ENCODE data around the gene DYRK1B.

DYRK1B gene

DNA sequence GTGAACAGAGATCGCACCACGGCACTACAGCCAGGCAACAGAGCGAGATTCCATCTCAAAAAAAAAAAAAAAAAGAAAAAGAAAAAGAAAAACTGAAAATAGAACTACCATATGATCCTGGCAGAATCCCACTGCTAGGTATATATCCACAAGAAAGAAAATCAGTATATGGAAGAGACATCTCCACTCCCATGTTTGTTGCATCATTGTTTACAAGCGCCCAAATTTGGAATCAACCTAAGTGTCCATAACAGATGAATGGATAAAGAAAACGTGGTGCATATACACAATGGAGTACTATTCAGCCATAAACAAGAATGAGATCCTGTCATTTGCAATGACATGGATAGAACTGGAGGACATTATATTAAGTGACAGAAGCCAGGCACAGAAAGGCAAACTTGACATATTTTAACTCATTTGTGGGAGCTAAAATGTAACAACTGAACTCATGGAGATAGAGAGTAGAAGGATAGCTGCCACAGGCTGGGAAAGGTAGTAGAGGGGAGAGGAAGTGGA lies 26.1 kb downstream of the DYRK1B start:
- Histone ChIP-seq H3K14ac (ENCODE audit: low read length in 2 of 2) (no peak overlapping the region), H2BK120ac (ENCODE audit: low read depth, low read length) (no peak overlapping the region), H2BK15ac (ENCODE audit: low read depth, poor library complexity, severe bottlenecking) (no peak overlapping the region), H2AFZ (ENCODE audit: low read depth, low read length) (no peak overlapping the region), H4K91ac (ENCODE audit: low read length) (no peak overlapping the region), H3K27ac (ENCODE audit: low read length, poor library complexity, severe bottlenecking) (no peak overlapping the region), H2BK12ac (ENCODE audit: low read length in 2 of 2) (no peak overlapping the region), H4K8ac (ENCODE audit: low read length) (no peak overlapping the region), H3K27me3 (ENCODE audit: control insufficient read depth in 1 of 2, insufficient read depth in 1 of 2, low read length in 2 of 2) (peaks cover 8 to 15% of the 10 kb centered on the region in 2 experiments), H3K4me1 (ENCODE audit: control insufficient read depth, insufficient read depth, low read depth, low read length) (no peaks in the 10 kb centered on the region), H3K23ac (ENCODE audit: low read length in 2 of 2) (no peak overlapping the region), H3K9me3 (ENCODE audit: control insufficient read depth, low read length) (peaks cover 6% of the 10 kb centered on the region), H3K4me3 (ENCODE audit: insufficient read depth in 1 of 2, low read depth in 1 of 2, low read length in 2 of 2) (no peak overlapping the region), H2AK5ac (ENCODE audit: low read length, severe bottlenecking) (no peak overlapping the region), H3K79me1 (replicated peaks; ENCODE audit: low read length, poor library complexity, severe bottlenecking) (no peaks in the 10 kb centered on the region), H3K36me3 (ENCODE audit: control insufficient read depth in 1 of 2, insufficient read depth in 2 of 2, low read depth in 1 of 2, low read length in 2 of 2) (no peaks in the 10 kb centered on the region), H2BK5ac (ENCODE audit: low read depth, low read length, poor library complexity, severe bottlenecking) (no peak overlapping the region), H3K4ac (ENCODE audit: low read depth in 1 of 2, low read length in 2 of 2) (no peak overlapping the region), H3K18ac (ENCODE audit: low read depth in 1 of 2, low read length in 2 of 2) (no peak overlapping the region), H3K4me2 (ENCODE audit: low read length, poor library complexity, severe bottlenecking) (no peak overlapping the region), H3K9ac (ENCODE audit: low read length) (no peak overlapping the region)
- 20% methylated on average over 1 of the region's 5 CpGs for WGBS
- no peak for DNase-seq

DNA sequence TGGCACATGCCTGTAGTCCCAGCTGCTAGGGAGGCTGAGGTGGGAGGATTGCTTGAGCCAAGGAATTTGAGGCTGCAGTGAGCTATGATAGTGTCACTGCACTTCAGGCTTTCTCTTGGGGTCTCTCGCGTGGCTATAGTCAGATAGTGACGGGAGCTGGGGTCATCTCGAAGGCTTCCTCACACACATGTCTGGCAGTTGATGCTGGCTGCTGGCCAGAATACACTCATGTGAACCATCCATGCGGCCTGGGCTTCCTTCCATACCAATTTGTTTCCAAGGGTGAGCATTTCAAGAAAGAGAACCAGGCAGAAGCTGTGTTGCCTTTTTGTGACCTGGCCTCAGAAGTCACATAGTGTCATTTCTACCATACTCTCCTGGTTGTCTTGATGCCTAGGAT lies 28.9 kb downstream of the DYRK1B start:
- no peak overlapping the region for H2BK120ac ChIP-seq (ENCODE audit: low read depth, low read length)
- H3K23ac ChIP-seq (ENCODE audit: low read length in 2 of 2) = no peak overlapping the region
- H3K14ac ChIP-seq (ENCODE audit: low read length in 2 of 2) = no peak overlapping the region
- no peak overlapping the region for H2AFZ ChIP-seq (ENCODE audit: low read depth, low read length)
- no peaks in the 10 kb centered on the region for H3K36me3 ChIP-seq (ENCODE audit: control insufficient read depth in 1 of 2, insufficient read depth in 2 of 2, low read depth in 1 of 2, low read length in 2 of 2)
- no peak overlapping the region for H3K27ac ChIP-seq (ENCODE audit: low read length, poor library complexity, severe bottlenecking)
- no peak overlapping the region for H3K9ac ChIP-seq (ENCODE audit: low read length)
- H3K4me1 ChIP-seq (ENCODE audit: control insufficient read depth, insufficient read depth, low read depth, low read length) = no peaks in the 10 kb centered on the region
- peaks cover 20 to 22% of the 10 kb centered on the region in 2 experiments for H3K27me3 ChIP-seq (ENCODE audit: control insufficient read depth in 1 of 2, insufficient read depth in 1 of 2, low read length in 2 of 2)
- no peak overlapping the region for H2AK5ac ChIP-seq (ENCODE audit: low read length, severe bottlenecking)
- H3K4me3 ChIP-seq (ENCODE audit: insufficient read depth in 1 of 2, low read depth in 1 of 2, low read length in 2 of 2) = no peak overlapping the region
- H2BK15ac ChIP-seq (ENCODE audit: low read depth, poor library complexity, severe bottlenecking) = no peak overlapping the region
- no peak overlapping the region for H3K18ac ChIP-seq (ENCODE audit: low read depth in 1 of 2, low read length in 2 of 2)
- H3K79me1 ChIP-seq (replicated peaks; ENCODE audit: low read length, poor library complexity, severe bottlenecking) = no peaks in the 10 kb centered on the region
- 85% methylated on average over 5 of the region's 5 CpGs for WGBS
- H4K8ac ChIP-seq (ENCODE audit: low read length) = no peak overlapping the region
- peaks cover 6% of the 10 kb centered on the region for H3K9me3 ChIP-seq (ENCODE audit: control insufficient read depth, low read length)
- H4K91ac ChIP-seq (ENCODE audit: low read length) = no peak overlapping the region
- no peak overlapping the region for H2BK12ac ChIP-seq (ENCODE audit: low read length in 2 of 2)
- no peak overlapping the region for H2BK5ac ChIP-seq (ENCODE audit: low read depth, low read length, poor library complexity, severe bottlenecking)
- no peak overlapping the region for H3K4me2 ChIP-seq (ENCODE audit: low read length, poor library complexity, severe bottlenecking)
- H3K4ac ChIP-seq (ENCODE audit: low read depth in 1 of 2, low read length in 2 of 2) = no peak overlapping the region
- no peak for DNase-seq

DNA sequence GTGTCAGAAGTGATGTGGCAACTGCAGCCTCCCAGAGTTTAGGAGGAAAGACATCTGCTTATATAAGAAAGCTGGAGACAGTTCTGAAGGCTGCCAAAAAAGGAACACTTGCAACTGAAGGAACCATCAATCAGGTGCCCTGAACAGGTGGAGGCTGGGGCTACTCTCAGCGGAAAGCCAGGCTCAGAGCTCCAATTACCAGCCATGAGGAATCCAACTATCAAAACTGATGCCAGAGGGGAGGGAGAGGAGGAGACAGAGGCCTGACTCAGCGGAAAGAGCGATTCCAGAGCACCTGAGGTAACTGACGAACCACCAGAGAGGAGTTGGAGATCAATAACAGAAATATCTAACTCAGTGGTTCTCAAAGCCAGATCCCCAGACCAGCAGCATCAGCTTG lies 31.0 kb downstream of the DYRK1B start:
- Histone ChIP-seq H3K4me2 (ENCODE audit: low read length, poor library complexity, severe bottlenecking) (no peak overlapping the region), H4K8ac (ENCODE audit: low read length) (no peak overlapping the region), H2BK15ac (ENCODE audit: low read depth, poor library complexity, severe bottlenecking) (no peak overlapping the region), H3K9ac (ENCODE audit: low read length) (no peak overlapping the region), H2AFZ (ENCODE audit: low read depth, low read length) (no peak overlapping the region), H3K79me1 (replicated peaks; ENCODE audit: low read length, poor library complexity, severe bottlenecking) (no peaks in the 10 kb centered on the region), H2AK5ac (ENCODE audit: low read length, severe bottlenecking) (no peak overlapping the region), H3K4me1 (ENCODE audit: control insufficient read depth, insufficient read depth, low read depth, low read length) (no peaks in the 10 kb centered on the region), H3K27ac (ENCODE audit: low read length, poor library complexity, severe bottlenecking) (no peak overlapping the region), H3K36me3 (ENCODE audit: control insufficient read depth in 1 of 2, insufficient read depth in 2 of 2, low read depth in 1 of 2, low read length in 2 of 2) (no peaks in the 10 kb centered on the region), H3K27me3 (ENCODE audit: control insufficient read depth in 1 of 2, insufficient read depth in 1 of 2, low read length in 2 of 2) (peaks cover 20 to 22% of the 10 kb centered on the region in 2 experiments), H3K23ac (ENCODE audit: low read length in 2 of 2) (no peak overlapping the region), H3K18ac (ENCODE audit: low read depth in 1 of 2, low read length in 2 of 2) (no peak overlapping the region), H2BK120ac (ENCODE audit: low read depth, low read length) (no peak overlapping the region), H3K9me3 (ENCODE audit: control insufficient read depth, low read length) (no peaks in the 10 kb centered on the region), H3K14ac (ENCODE audit: low read length in 2 of 2) (no peak overlapping the region), H3K4ac (ENCODE audit: low read depth in 1 of 2, low read length in 2 of 2) (no peak overlapping the region), H2BK12ac (ENCODE audit: low read length in 2 of 2) (no peak overlapping the region), H4K91ac (ENCODE audit: low read length) (no peak overlapping the region), H3K4me3 (ENCODE audit: insufficient read depth in 1 of 2, low read depth in 1 of 2, low read length in 2 of 2) (no peak overlapping the region), H2BK5ac (ENCODE audit: low read depth, low read length, poor library complexity, severe bottlenecking) (no peak overlapping the region)
- DNase-seq = no peak
- 27% methylated on average over 3 of the region's 4 CpGs for WGBS

DNA sequence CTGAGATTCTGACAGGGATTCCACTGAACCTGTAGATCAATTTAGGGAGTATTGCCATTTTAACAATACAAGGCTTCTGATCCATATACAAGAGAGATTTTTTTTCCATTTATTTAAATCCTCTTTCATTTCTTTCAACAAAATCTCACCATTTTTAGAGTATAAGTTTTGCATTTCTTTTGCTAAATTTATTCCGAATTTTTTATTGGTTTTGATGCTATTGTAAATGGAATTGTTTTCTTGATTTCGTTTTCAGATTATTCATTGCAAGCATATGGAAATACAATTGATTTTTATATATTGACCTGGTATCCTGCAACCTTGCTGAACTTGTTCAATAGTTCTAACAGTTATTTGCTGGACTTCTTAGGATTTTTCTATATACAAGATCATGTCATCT lies 36.9 kb downstream of the DYRK1B start:
- H3K4me3 ChIP-seq (ENCODE audit: insufficient read depth in 1 of 2, low read depth in 1 of 2, low read length in 2 of 2) = no peak overlapping the region
- no CpG with 5 or more reads among the region's 2 CpGs for WGBS
- no peak overlapping the region for H2AK5ac ChIP-seq (ENCODE audit: low read length, severe bottlenecking)
- no peaks in the 10 kb centered on the region for H3K9me3 ChIP-seq (ENCODE audit: control insufficient read depth, low read length)
- H3K23ac ChIP-seq (ENCODE audit: low read length in 2 of 2) = no peak overlapping the region
- H3K9ac ChIP-seq (ENCODE audit: low read length) = no peak overlapping the region
- H2BK15ac ChIP-seq (ENCODE audit: low read depth, poor library complexity, severe bottlenecking) = no peak overlapping the region
- no peak overlapping the region for H3K4me2 ChIP-seq (ENCODE audit: low read length, poor library complexity, severe bottlenecking)
- H3K18ac ChIP-seq (ENCODE audit: low read depth in 1 of 2, low read length in 2 of 2) = no peak overlapping the region
- no peak overlapping the region for H4K8ac ChIP-seq (ENCODE audit: low read length)
- no peaks in the 10 kb centered on the region for H3K79me1 ChIP-seq (replicated peaks; ENCODE audit: low read length, poor library complexity, severe bottlenecking)
- no peak overlapping the region for H3K4ac ChIP-seq (ENCODE audit: low read depth in 1 of 2, low read length in 2 of 2)
- H2BK120ac ChIP-seq (ENCODE audit: low read depth, low read length) = no peak overlapping the region
- H3K14ac ChIP-seq (ENCODE audit: low read length in 2 of 2) = no peak overlapping the region
- DNase-seq = no peak
- H2BK5ac ChIP-seq (ENCODE audit: low read depth, low read length, poor library complexity, severe bottlenecking) = no peak overlapping the region
- no peak overlapping the region for H2AFZ ChIP-seq (ENCODE audit: low read depth, low read length)
- no peaks in the 10 kb centered on the region for H3K36me3 ChIP-seq (ENCODE audit: control insufficient read depth in 1 of 2, insufficient read depth in 2 of 2, low read depth in 1 of 2, low read length in 2 of 2)
- H3K27ac ChIP-seq (ENCODE audit: low read length, poor library complexity, severe bottlenecking) = no peak overlapping the region
- H4K91ac ChIP-seq (ENCODE audit: low read length) = no peak overlapping the region
- no peaks in the 10 kb centered on the region for H3K4me1 ChIP-seq (ENCODE audit: control insufficient read depth, insufficient read depth, low read depth, low read length)
- peaks cover 13 to 32% of the 10 kb centered on the region in 2 experiments for H3K27me3 ChIP-seq (ENCODE audit: control insufficient read depth in 1 of 2, insufficient read depth in 1 of 2, low read length in 2 of 2)
- no peak overlapping the region for H2BK12ac ChIP-seq (ENCODE audit: low read length in 2 of 2)
